BLaER1 (cell line): ENCODE data around the gene ASL.

Experiments
- H3K27ac ChIP-seq: shearing (Covaris generic); formaldehyde crosslinking; 2 replicates; pipeline ENCODE4 v1.8.1; 2022
- H3K27me3 ChIP-seq: shearing (Covaris generic); formaldehyde crosslinking; 2 replicates; pipeline ENCODE4 v1.8.1; 2022
- H3K36me3 ChIP-seq: shearing (Covaris generic); formaldehyde crosslinking; 2 replicates; pipeline ENCODE4 v1.8.1; 2022
- H3K4me1 ChIP-seq: shearing (Covaris generic); formaldehyde crosslinking; 2 replicates; pipeline ENCODE4 v1.8.1; 2022
- H3K4me2 ChIP-seq: shearing (Covaris generic); formaldehyde crosslinking; 2 replicates; pipeline ENCODE4 v1.8.1; 2022
- H3K4me3 ChIP-seq: shearing (Covaris generic); formaldehyde crosslinking; 2 replicates; pipeline ENCODE4 v1.8.1; 2022
- H3K9ac ChIP-seq: shearing (Covaris generic); formaldehyde crosslinking; 2 replicates; pipeline ENCODE4 v1.8.1; 2022
- H3K9me3 ChIP-seq: shearing (Covaris generic); formaldehyde crosslinking; 2 replicates; pipeline ENCODE4 v1.8.1; 2022
- H4K20me1 ChIP-seq: shearing (Covaris generic); formaldehyde crosslinking; 2 replicates; pipeline ENCODE4 v1.8.1; 2022
- Cebpa-rat ChIP-seq: shearing (Covaris generic); IDR thresholded peaks from 2 replicates; pipeline ENCODE4 v1.8.1; 2022

Gene ASL

GRCh38 chr7:66142996-66143395 is 67.4 kb downstream of the ASL start:
- Histone ChIP-seq H3K9ac (no peak overlapping the region), H3K9me3 (no peaks in the 10 kb centered on the region), H3K4me2 (no peak overlapping the region), H4K20me1 (peaks cover 89% of the 10 kb centered on the region), H3K36me3 (peaks cover 99% of the 10 kb centered on the region), H3K27ac (no peak overlapping the region), H3K4me3 (no peak overlapping the region), H3K4me1 (no peaks in the 10 kb centered on the region), H3K27me3 (no peaks in the 10 kb centered on the region)
- no peak for TF ChIP-seq Cebpa-rat
